Fibroblast of peridontal ligament (primary cell): ENCODE measurements around the gene UGT1A9.

Source experiments
- DNase-seq: peaks from one replicate; pipeline ENCODE4 v3.0.0-alpha.2; 2010; ENCODE audit errors: extremely low read depth

The UGT1A9 gene

GRCh38 chr2:233758849-233759248 lies 87.2 kb downstream of the UGT1A9 start:
- DNase-seq = no peak

DNA sequence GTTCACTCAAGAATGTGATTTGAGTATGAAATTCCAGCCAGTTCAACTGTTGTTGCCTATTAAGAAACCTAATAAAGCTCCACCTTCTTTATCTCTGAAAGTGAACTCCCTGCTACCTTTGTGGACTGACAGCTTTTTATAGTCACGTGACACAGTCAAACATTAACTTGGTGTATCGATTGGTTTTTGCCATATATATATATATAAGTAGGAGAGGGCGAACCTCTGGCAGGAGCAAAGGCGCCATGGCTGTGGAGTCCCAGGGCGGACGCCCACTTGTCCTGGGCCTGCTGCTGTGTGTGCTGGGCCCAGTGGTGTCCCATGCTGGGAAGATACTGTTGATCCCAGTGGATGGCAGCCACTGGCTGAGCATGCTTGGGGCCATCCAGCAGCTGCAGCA lies 88.3 kb downstream of the UGT1A9 start, which contains the start of gene UGT1A1:
TSS of gene UGT1A1 (plus strand) at position 228 of the 400 bp plus-strand sequence. CDS start at position 246, 18 bp downstream.
- DNase-seq = no peak

- DNase-seq = peak; percentile 17
Measured at GRCh38 chr2:233761040-233761769, 89.5 kb downstream of the UGT1A9 start.

DNA sequence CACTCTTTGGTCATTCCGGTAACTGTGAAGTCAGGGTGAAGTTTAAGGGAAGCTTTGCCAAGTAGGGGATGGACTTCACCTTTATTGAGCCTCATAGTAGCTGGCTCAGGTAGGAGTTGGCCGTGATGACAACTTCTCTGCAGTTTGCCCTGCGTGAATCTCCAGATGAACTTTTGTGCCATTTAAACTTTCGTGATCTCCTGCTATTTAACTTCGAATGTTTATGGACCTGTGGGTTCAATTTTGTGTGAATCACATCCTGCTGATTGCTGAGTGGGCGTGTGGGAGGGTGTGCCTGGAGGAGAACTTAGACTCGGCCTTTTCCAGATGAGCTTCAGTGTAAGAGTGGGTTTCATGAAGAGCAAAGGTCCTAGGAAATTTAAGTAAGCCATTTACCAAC lies 92.6 kb downstream of the UGT1A9 start:
- DNase-seq = peak; percentile 73

- no peak for DNase-seq
Measured at GRCh38 chr2:233764761-233765160, 93.1 kb downstream of the UGT1A9 start.

- no peak for DNase-seq
Measured at GRCh38 chr2:233766416-233766815, 94.7 kb downstream of the UGT1A9 start.

DNA sequence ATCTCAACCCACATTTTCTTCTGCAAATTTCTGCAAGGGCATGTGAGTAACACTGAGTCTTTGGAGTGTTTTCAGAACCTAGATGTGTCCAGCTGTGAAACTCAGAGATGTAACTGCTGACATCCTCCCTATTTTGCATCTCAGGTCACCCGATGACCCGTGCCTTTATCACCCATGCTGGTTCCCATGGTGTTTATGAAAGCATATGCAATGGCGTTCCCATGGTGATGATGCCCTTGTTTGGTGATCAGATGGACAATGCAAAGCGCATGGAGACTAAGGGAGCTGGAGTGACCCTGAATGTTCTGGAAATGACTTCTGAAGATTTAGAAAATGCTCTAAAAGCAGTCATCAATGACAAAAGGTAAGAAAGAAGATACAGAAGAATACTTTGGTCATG lies 96.4 kb downstream of the UGT1A9 start:
- no peak for DNase-seq

GRCh38 chr2:233769260-233769659 lies 97.6 kb downstream of the UGT1A9 start:
- DNase-seq = no peak

GRCh38 chr2:233772153-233772552 lies 100.5 kb downstream of the UGT1A9 start:
- no peak for DNase-seq

DNA sequence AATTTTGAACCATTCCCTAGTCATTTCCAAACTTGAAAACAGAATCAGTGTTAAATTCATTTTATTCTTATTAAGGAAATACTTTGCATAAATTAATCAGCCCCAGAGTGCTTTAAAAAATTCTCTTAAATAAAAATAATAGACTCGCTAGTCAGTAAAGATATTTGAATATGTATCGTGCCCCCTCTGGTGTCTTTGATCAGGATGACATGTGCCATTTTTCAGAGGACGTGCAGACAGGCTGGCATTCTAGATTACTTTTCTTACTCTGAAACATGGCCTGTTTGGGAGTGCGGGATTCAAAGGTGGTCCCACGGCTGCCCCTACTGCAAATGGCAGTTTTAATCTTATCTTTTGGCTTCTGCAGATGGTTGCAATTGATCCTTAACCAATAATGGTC lies 100.9 kb downstream of the UGT1A9 start:
- no peak for DNase-seq

- DNase-seq = no peak
Measured at GRCh38 chr2:233773854-233774253, 102.2 kb downstream of the UGT1A9 start.

GRCh38 chr2:233775414-233775813 lies 103.7 kb downstream of the UGT1A9 start:
- DNase-seq = no peak

DNA sequence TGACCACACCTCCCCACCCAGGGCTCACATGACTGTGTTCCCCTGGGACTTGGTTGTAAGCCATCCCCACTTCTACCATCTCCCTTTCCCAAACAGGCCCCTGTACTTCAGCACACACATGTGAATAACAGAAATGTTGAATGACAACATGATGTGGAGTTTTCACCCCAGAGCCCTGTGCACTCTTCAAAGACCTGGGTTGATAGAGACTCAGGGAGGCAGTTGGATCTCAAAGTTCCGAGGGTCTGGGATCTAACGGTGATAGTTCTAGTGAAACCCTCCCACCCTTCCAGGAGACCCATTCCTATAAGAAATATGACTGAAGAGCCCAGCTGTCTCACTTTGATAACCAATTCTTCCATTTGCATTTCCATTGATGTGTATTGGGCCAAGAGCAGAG lies 106.3 kb downstream of the UGT1A9 start, which contains the start of gene MROH2A:
TSS of gene MROH2A (plus strand) at position 301 of the 400 bp plus-strand sequence. CDS start 1,029 bp downstream, outside the sequence.
- no peak for DNase-seq

GRCh38 chr2:233779722-233780121 lies 108.0 kb downstream of the UGT1A9 start:
- no peak for DNase-seq

DNA sequence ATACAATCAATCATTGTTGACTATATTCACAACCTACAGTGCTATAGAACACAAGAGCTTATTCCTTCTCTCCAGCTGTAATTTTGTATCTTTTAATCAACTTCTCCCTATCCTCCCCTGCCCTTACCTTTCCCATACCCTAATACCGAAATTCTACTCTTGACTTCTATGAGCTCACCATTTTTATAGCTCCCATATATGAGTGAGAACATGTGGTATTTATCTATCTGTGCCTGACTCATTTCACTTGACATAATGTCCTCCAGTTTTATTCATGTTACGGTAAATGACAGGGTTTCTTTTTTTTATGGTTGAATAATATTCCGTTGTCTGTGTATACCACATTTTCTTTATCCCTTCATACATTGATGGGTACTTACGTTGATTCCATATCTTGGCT lies 109.1 kb downstream of the UGT1A9 start:
- no peak for DNase-seq

GRCh38 chr2:233789554-233789953 lies 117.9 kb downstream of the UGT1A9 start:
- no peak for DNase-seq

GRCh38 chr2:233791151-233791882 lies 119.6 kb downstream of the UGT1A9 start:
- no peak for DNase-seq

DNA sequence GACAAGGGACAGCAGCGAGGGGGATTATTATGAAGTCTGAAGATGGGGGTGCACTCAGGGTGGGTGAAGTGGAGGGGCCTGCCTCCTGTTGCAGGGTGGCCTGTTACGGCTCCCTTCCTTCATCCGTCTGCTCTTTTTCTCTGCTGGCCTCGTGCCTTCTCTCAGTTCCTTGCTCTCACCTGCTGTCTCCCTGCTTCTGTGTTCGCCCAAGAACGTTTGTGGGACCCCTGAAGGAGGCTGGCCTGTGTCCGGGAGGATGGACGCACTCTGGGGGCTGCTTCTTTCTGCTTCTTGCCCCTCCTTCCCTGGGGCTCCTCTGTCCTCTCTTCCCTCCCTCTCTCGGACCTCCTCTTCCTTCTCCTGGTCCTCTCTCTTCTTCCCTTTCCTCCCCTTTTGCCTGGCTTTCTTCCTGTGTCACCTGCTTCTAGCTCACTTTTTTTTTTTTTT lies 120.2 kb downstream of the UGT1A9 start:
- no peak for DNase-seq

DNA sequence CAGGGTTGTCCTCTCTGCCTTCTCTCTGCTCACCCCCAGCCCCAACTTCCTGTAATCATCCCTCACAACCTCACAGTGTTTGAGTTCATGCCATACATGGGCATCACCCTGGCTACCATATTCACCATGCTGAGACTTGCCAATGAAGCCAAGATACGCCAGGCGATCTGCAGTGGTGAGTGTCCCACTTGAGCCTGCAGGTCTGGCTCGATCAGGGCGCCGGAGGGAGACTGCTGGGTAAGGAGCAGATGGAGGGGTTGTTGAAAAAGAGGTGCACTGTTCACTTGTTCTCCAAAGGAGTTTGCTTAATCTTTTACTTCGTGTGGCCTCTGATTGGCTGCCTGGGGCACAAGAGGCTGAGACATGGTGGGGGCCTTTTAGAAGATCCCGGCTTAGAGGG lies 121.0 kb downstream of the UGT1A9 start:
- no peak for DNase-seq

- DNase-seq = no peak
Measured at GRCh38 chr2:233793465-233794127, 121.9 kb downstream of the UGT1A9 start.

GRCh38 chr2:233794128-233794658 lies 122.5 kb downstream of the UGT1A9 start:
- no peak for DNase-seq

- no peak for DNase-seq
Measured at GRCh38 chr2:233795735-233796171, 124.1 kb downstream of the UGT1A9 start.
